PC-3 (cell line): ENCODE data around the gene RARA. TPM values are rescaled to one million over a fixed set of nuclear protein-coding genes. Genes with fewer than 3 reads are reported as not detected.

Experiments
- ATAC-seq: fragments of 200-7000 bp; cut with Tn5 transposase; 2 replicates; pipeline ENCODE4 v1.9.1; 2020; ENCODE audit warnings: mild to moderate bottlenecking, moderate library complexity
- BruUV-seq: library from RNA; stranded (reverse); fragments of 400-500 nt; replicated peaks from 2 replicates; lab custom pipeline; 2021; lab: Mats Ljungman, UMichigan
- CTCF ChIA-PET: fragments of 300-600 bp; sonication (Branson Sonifier 250); formaldehyde crosslinking; loops from one replicate; lab custom pipeline; 2022; ENCODE audit warnings: antibody characterized with exemption; lab: Charles Lee
- POLR2A ChIA-PET: fragments of 300-600 bp; sonication (Branson Sonifier 250); formaldehyde crosslinking; loops from one replicate; lab custom pipeline; 2022; ENCODE audit warnings: antibody characterized with exemption; ENCODE audit not compliant: unreplicated experiment; lab: Charles Lee
- DNase-seq: peaks from one replicate; pipeline ENCODE4 v3.0.0-alpha.2; 2015
- H2AFZ ChIP-seq: fragments of 300-600 bp; sonication (generic); 2 replicates; pipeline ENCODE4 v1.6.0; 2016; ENCODE audit warnings: antibody characterized with exemption, low read length
- H3F3A ChIP-seq: fragments of 300-600 bp; sonication (generic); one replicate; pipeline ENCODE4 v1.6.0; 2017; ENCODE audit warnings: antibody characterized with exemption, low read length, control low read depth, mild to moderate bottlenecking; ENCODE audit not compliant: unreplicated experiment
- H3K27ac ChIP-seq: fragments of 300-600 bp; sonication (generic); 2 replicates; pipeline ENCODE4 v1.5.1; 2016; ENCODE audit warnings: mild to moderate bottlenecking, low read length
- H3K27me3 ChIP-seq: fragments of 300-600 bp; sonication (generic); 2 replicates; pipeline ENCODE4 v1.6.1; 2016; ENCODE audit warnings: low read length, mixed read lengths
- H3K36me3 ChIP-seq: fragments of 300-600 bp; sonication (generic); 2 replicates; pipeline ENCODE4 v1.6.1; 2016; ENCODE audit warnings: low read depth, mixed run types, low read length, mixed read lengths
- H3K4me1 ChIP-seq: fragments of 300-600 bp; sonication (generic); 2 replicates; pipeline ENCODE4 v1.5.1; 2016; ENCODE audit warnings: low read length; ENCODE audit not compliant: insufficient read depth
- H3K4me2 ChIP-seq: fragments of 300-600 bp; sonication (generic); 2 replicates; pipeline ENCODE4 v1.6.0; 2016; ENCODE audit warnings: low read length
- H3K4me3 ChIP-seq: fragments of 300-600 bp; sonication (generic); 2 replicates; pipeline ENCODE4 v1.5.1; 2016; ENCODE audit warnings: mild to moderate bottlenecking, low read length, mixed read lengths
- H3K79me2 ChIP-seq: fragments of 300-600 bp; sonication (generic); 2 replicates; pipeline ENCODE4 v1.6.1; 2017; ENCODE audit warnings: low read length, mixed read lengths
- H3K9ac ChIP-seq: fragments of 300-600 bp; sonication (generic); 2 replicates; pipeline ENCODE4 v1.6.0; 2016; ENCODE audit warnings: mild to moderate bottlenecking, low read length
- H3K9me2 ChIP-seq: fragments of 300-600 bp; sonication (generic); replicated peaks from 2 replicates; pipeline ENCODE4 v1.6.1; 2016; ENCODE audit warnings: mixed run types, low read length, mixed read lengths
- H3K9me3 ChIP-seq: fragments of 300-600 bp; sonication (generic); 2 replicates; pipeline ENCODE4 v1.6.1; 2016; ENCODE audit warnings: low read length, mixed read lengths
- H4K20me1 ChIP-seq: fragments of 300-600 bp; sonication (generic); 2 replicates; pipeline ENCODE4 v1.6.1; 2016; ENCODE audit warnings: low read length, mixed read lengths
- EZH2 ChIP-seq: fragments of 300-600 bp; sonication (generic); IDR thresholded peaks from one replicate; pipeline ENCODE4 v1.6.1; 2017; ENCODE audit warnings: antibody characterized with exemption, mild to moderate bottlenecking, low read length; ENCODE audit not compliant: unreplicated experiment
- EZH2phosphoT487 ChIP-seq: fragments of 300-600 bp; sonication (generic); IDR thresholded peaks from 2 replicates; pipeline ENCODE4 v1.6.1; 2018; ENCODE audit warnings: mild to moderate bottlenecking, antibody characterized with exemption, low read length, borderline replicate concordance
- intact Hi-C: fragments of 100-400 bp; cut with micrococcal nuclease; formaldehyde crosslinking; loops from 2 replicates; pipeline ENCODE4 v1.9.0; 2023
- total RNA-seq: library from RNA; depleted of rRNA; stranded (reverse); fragments of >200 nt; gene quantifications from 2 replicates; pipeline ENCODE4 v1.2.3, GENCODE V29; 2014
- TF ChIP-seq, protein P1 (sequence below): fragments of 300-600 bp; sonication (generic); conservative IDR thresholded peaks from 2 replicates; pipeline ENCODE4 v1.5.1; 2017; ENCODE audit warnings: antibody characterized with exemption, low read depth, mild to moderate bottlenecking, low read length

Gene RARA
- total RNA-seq, 1 experiment from 2014 or later: 19.6 TPM

GRCh38 chr17:40279402-40279801, 29.6 kb upstream of the RARA start:
- no peak overlapping the region for H2AFZ ChIP-seq
- no peak overlapping the region for H3K27ac ChIP-seq
- no TSS peak for BruUV-seq
- no peak overlapping the region for H3K4me2 ChIP-seq
- TF ChIP-seq EZH2phosphoT487: no peak
- no peaks in the 10 kb centered on the region for H3K9me2 ChIP-seq
- DNase-seq: no peak
- POLR2A ChIA-PET: no interaction called here
- ATAC-seq: no peak
- peaks cover 9% of the 10 kb centered on the region for H3F3A ChIP-seq
- H4K20me1 ChIP-seq: no peaks in the 10 kb centered on the region
- peaks cover 5% of the 10 kb centered on the region; the same call in 1 of the 2 replicates for H3K36me3 ChIP-seq
- H3K9me3 ChIP-seq: no peaks in the 10 kb centered on the region
- CTCF ChIA-PET: interaction anchor here (0.6 kb wide), 1 partner anchor 299 kb away, joined by 8 read pairs; the partner anchor contains the start of gene PSMD3
- H3K4me3 ChIP-seq: no peak overlapping the region
- intact Hi-C loops: no loop called here
- no peaks in the 10 kb centered on the region for H3K79me2 ChIP-seq
- H3K9ac ChIP-seq: no peak overlapping the region
- H3K27me3 ChIP-seq: no peaks in the 10 kb centered on the region
- peaks cover 15% of the 10 kb centered on the region for H3K4me1 ChIP-seq

DNA sequence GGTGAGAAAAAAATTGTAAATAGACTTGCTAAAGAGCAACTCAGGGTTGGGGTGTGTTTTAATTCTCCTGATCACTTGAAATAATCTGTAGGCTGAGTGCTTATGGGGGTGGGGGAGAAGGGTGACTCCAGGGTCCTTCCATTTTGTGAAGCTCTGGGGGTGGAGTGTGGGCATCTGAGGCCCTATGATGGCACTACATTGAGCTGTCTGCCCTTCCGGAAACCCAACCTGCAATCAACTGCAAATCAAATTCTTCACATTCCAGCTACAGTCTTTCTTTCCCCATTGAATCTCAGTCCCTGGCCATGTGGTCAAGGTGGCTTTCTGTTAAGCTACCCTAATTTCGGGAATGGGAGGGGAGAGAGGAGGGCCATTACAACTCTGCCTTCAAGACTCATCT, 27.3 kb upstream of the RARA start:
- DNase-seq (no peak), ATAC-seq (no peak)
- no TSS peak for BruUV-seq
- H2AFZ ChIP-seq: no peak overlapping the region
- H3K79me2 ChIP-seq: no peaks in the 10 kb centered on the region
- intact Hi-C loops: no loop called here
- H3K4me2 ChIP-seq: no peak overlapping the region
- H3K9me2 ChIP-seq: no peaks in the 10 kb centered on the region
- H3K9me3 ChIP-seq: no peaks in the 10 kb centered on the region
- ChIA-PET POLR2A (no interaction called here), CTCF (interaction anchor here (0.8 kb wide), 1 partner anchor 10 kb away, joined by 6 read pairs; no protein-coding TSS in a partner anchor)
- no peak overlapping the region for H3K27ac ChIP-seq
- no peak overlapping the region for H3K9ac ChIP-seq
- H3K27me3 ChIP-seq: no peaks in the 10 kb centered on the region
- peaks cover 25% of the 10 kb centered on the region for H3K4me1 ChIP-seq
- TF ChIP-seq EZH2phosphoT487: no peak
- peaks cover 5% of the 10 kb centered on the region; the same call in 1 of the 2 replicates for H3K36me3 ChIP-seq
- no peak overlapping the region for H3K4me3 ChIP-seq
- H4K20me1 ChIP-seq: no peaks in the 10 kb centered on the region
- H3F3A ChIP-seq: peaks cover 10% of the 10 kb centered on the region

GRCh38 chr17:40283662-40284061, 25.3 kb upstream of the RARA start:
- Histone ChIP-seq H4K20me1 (no peaks in the 10 kb centered on the region), H3K27me3 (no peaks in the 10 kb centered on the region), H2AFZ (0 out of 2 replicates have a peak overlapping the region, but pooled peaks have one; percentile 30), H3K27ac (peak overlapping the region; percentile 96), H3K9me3 (no peaks in the 10 kb centered on the region), H3K4me3 (peak overlapping the region; percentile 60), H3K4me2 (peak overlapping the region; percentile 84), H3F3A (peaks cover 10% of the 10 kb centered on the region), H3K79me2 (peaks cover 10% of the 10 kb centered on the region), H3K36me3 (0 out of 2 replicates have a peak, but pooled peaks cover 5% of the 10 kb centered on the region), H3K9me2 (no peaks in the 10 kb centered on the region), H3K4me1 (peaks cover 25% of the 10 kb centered on the region), H3K9ac (peak overlapping the region; percentile 74)
- TF ChIP-seq EZH2phosphoT487 (no peak), EZH2 (no peak)
- TF ChIP-seq, protein P1, sequence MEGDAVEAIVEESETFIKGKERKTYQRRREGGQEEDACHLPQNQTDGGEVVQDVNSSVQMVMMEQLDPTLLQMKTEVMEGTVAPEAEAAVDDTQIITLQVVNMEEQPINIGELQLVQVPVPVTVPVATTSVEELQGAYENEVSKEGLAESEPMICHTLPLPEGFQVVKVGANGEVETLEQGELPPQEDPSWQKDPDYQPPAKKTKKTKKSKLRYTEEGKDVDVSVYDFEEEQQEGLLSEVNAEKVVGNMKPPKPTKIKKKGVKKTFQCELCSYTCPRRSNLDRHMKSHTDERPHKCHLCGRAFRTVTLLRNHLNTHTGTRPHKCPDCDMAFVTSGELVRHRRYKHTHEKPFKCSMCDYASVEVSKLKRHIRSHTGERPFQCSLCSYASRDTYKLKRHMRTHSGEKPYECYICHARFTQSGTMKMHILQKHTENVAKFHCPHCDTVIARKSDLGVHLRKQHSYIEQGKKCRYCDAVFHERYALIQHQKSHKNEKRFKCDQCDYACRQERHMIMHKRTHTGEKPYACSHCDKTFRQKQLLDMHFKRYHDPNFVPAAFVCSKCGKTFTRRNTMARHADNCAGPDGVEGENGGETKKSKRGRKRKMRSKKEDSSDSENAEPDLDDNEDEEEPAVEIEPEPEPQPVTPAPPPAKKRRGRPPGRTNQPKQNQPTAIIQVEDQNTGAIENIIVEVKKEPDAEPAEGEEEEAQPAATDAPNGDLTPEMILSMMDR: no peak
- ATAC-seq (peak; percentile 65), DNase-seq (peak; percentile 87)
- ChIA-PET CTCF (interaction anchor here (0.6 kb wide), 1 partner anchor 81 kb away, joined by 3 read pairs; no protein-coding TSS in a partner anchor), POLR2A (no interaction called here)
- BruUV-seq: no TSS peak
- intact Hi-C loops: no loop called here
